ENCODE measurements around the gene RHEX. TPM values are rescaled to one million over a fixed set of nuclear protein-coding genes. Genes with fewer than 3 reads are reported as not detected.

RHEX gene
- total and polyA plus RNA-seq, 2 of the 13 experiments (the other 11 are each of a cell fraction or from before 2014, with no cell fraction given): 1.4 to 2.7 TPM

DNA sequence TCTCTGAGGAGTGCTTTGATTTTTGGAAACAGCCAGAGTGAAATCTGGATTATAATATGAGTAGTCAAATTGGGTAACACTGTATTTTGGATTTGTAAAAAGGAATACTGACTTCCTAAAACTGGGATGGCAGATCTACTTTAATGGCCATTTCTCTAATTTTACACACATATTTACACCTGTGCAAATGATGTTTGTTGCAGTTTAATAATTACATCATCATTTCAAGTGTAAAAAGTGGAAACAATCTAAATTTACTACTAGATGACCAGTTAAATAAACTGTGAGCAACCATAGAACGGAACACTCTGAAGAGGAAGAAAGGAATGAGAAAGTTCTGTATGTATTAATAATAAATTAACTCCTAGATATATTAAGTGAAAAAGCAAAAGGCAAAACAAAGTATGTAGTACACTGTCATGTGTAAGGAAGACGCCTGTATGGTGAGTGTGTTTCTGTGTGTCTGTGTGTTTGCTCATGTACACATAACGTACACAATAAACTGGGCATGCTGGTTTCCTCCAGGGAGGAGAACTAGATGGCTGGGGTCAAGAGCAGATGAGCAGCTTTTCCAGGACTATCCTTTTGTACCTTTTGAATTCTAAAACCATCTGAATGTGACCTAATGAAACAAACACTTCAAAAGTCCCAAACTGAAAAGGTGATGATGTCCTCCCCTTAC, 2.9 kb upstream of the RHEX start:
- Histone ChIP-seq H3K4me1 (ENCODE audit: insufficient read depth, low read length) (peaks cover 58% of the 10 kb centered on the region), H3K9ac (ENCODE audit: insufficient read depth, low read depth, low read length) (no peak overlapping the region), H3K4me2 (ENCODE audit: low read depth, low read length) (no peak overlapping the region), H3K79me2 (ENCODE audit: insufficient read depth, low read length) (peaks cover 19% of the 10 kb centered on the region), H4K20me1 (ENCODE audit: insufficient read depth, low read length) (no peaks in the 10 kb centered on the region), H3K27me3 (ENCODE audit: control insufficient read depth in 1 of 2, insufficient read depth in 2 of 2, low read length in 2 of 2) (no peaks in the 10 kb centered on the region), H2AFZ (ENCODE audit: low read length) (no peak overlapping the region), H3K27ac (ENCODE audit: extremely low read length, insufficient read depth, low read length) (no peak overlapping the region), H3K36me3 (replicated peaks in 1 of 2; ENCODE audit: control insufficient read depth in 1 of 2, insufficient read depth in 2 of 2, low read length in 2 of 2) (no peaks in the 10 kb centered on the region), H3K4me3 (replicated peaks in 1 of 3; ENCODE audit: insufficient read depth in 1 of 3, low read depth in 2 of 3, low read length in 3 of 3) (no peak overlapping the region), H3K9me3 (ENCODE audit: low read length) (no peaks in the 10 kb centered on the region)
- TF ChIP-seq NFE2 (CRISPR knock-in tag; IDR thresholded peaks at IDR 0.05) (no peak), ATF7 (IDR thresholded peaks at IDR 0.05) (peak; percentile 57; the same call in 1 of the 2 replicates), ATF7 (CRISPR knock-in tag; IDR thresholded peaks at IDR 0.05) (no peak)
- in situ Hi-C loops (cut with HindIII; ENCODE audit: extremely low pct_ligation_motif_present, low pct_unique_long_range_greater_than_20kb): no loop called here
- WGBS (ENCODE audit: low lambda C conversion rate): 80% methylated on average over 3 of the region's 3 CpGs
- CTCF ChIA-PET (ENCODE audit: low intra/inter-chr PET ratio, low total read pairs): no interaction called here
- DNase-seq (ENCODE audit: low spot score): no peak
- POLR2A ChIA-PET: no interaction called here
- no TSS peak for BruUV-seq (replicated peaks)
- intact Hi-C loops (cut with micrococcal nuclease; ENCODE audit: unreplicated experiment): no loop called here
- FAIRE-seq: no peak
- ATAC-seq: no peak

DNA sequence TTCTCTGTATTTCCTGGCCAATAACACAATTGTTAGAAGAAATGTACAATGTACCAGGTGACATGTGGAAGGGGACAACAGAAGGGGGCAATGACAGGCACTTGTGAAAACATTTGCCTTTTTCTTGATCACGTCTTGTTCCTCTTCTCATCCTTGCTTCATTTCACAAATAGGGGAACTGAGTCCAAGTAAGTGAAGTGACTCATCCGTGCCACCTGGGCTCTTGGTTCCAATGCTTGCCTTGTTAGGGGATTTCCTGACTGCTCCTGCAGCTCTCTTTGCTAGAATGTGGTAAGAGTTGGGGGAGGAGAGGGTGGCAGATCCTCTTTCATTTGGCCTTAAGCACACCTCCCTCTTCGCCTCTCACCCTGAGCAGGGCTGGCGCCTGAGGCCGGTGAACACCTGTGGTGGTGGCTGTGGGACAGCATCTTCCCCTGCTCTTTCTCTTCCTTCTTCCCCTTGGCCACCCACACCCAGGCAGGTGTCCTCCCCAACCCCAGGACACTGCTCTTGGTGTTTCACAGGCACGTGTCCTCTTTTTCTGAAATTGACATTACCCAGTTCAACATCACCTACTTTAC, 2.2 kb upstream of the RHEX start:
- BruUV-seq (replicated peaks): no TSS peak
- no peak for FAIRE-seq
- no peaks in the 10 kb centered on the region for H4K20me1 ChIP-seq (ENCODE audit: insufficient read depth, low read length)
- no peaks in the 10 kb centered on the region for H3K9me3 ChIP-seq (ENCODE audit: low read length)
- intact Hi-C loops (cut with micrococcal nuclease; ENCODE audit: unreplicated experiment): no loop called here
- CTCF ChIA-PET (ENCODE audit: low intra/inter-chr PET ratio, low total read pairs): no interaction called here
- H3K9ac ChIP-seq (ENCODE audit: insufficient read depth, low read depth, low read length): no peak overlapping the region
- no peak overlapping the region for H3K4me3 ChIP-seq (replicated peaks in 1 of 3; ENCODE audit: insufficient read depth in 1 of 3, low read depth in 2 of 3, low read length in 3 of 3)
- no peak overlapping the region for H2AFZ ChIP-seq (ENCODE audit: low read length)
- no peak for ATAC-seq
- peaks cover 24% of the 10 kb centered on the region for H3K79me2 ChIP-seq (ENCODE audit: insufficient read depth, low read length)
- no peak for DNase-seq (ENCODE audit: low spot score)
- WGBS (ENCODE audit: low lambda C conversion rate): 93% methylated on average over 6 of the region's 6 CpGs
- H3K4me1 ChIP-seq (ENCODE audit: insufficient read depth, low read length): peaks cover 65% of the 10 kb centered on the region
- H3K4me2 ChIP-seq (ENCODE audit: low read depth, low read length): no peak overlapping the region
- in situ Hi-C loops (cut with HindIII; ENCODE audit: extremely low pct_ligation_motif_present, low pct_unique_long_range_greater_than_20kb): no loop called here
- H3K36me3 ChIP-seq (replicated peaks in 1 of 2; ENCODE audit: control insufficient read depth in 1 of 2, insufficient read depth in 2 of 2, low read length in 2 of 2): no peaks in the 10 kb centered on the region
- POLR2A ChIA-PET: no interaction called here
- no peak overlapping the region for H3K27ac ChIP-seq (ENCODE audit: extremely low read length, insufficient read depth, low read length)
- H3K27me3 ChIP-seq (ENCODE audit: control insufficient read depth in 1 of 2, insufficient read depth in 2 of 2, low read length in 2 of 2): no peaks in the 10 kb centered on the region
- TF ChIP-seq GATA4 (IDR thresholded peaks at IDR 0.05; ENCODE audit: borderline replicate concordance, low read depth) (no peak), RXRB (CRISPR knock-in tag; IDR thresholded peaks at IDR 0.05; ENCODE audit: borderline replicate concordance) (no peak), ZNF318 (CRISPR knock-in tag; IDR thresholded peaks at IDR 0.05) (no peak), RFXANK (CRISPR knock-in tag; IDR thresholded peaks at IDR 0.05) (no peak), XBP1 (CRISPR knock-in tag; IDR thresholded peaks at IDR 0.05) (no peak), KLF16 (CRISPR knock-in tag; IDR thresholded peaks at IDR 0.05) (no peak), ZNF253 (CRISPR knock-in tag; IDR thresholded peaks at IDR 0.05; ENCODE audit: borderline replicate concordance) (no peak), ZNF484 (CRISPR knock-in tag; IDR thresholded peaks at IDR 0.05; ENCODE audit: borderline replicate concordance, low read depth) (no peak)

Data from HepG2 (cell line).